Stimulated activated naive CD4-positive, alpha-beta T cell (primary cell): ENCODE data around the gene MXD4.

Experiments
- DNase-seq, 6 experiments: peaks; one replicate each; lab custom pipeline; 2025; lab: John Stamatoyannopoulos, UW

Gene MXD4

GRCh38 chr4:2261853-2262144, at the start of gene MXD4:
Gene MXD4, minus strand, starts transcription at chr4:2262109. Its CDS starts 129 bp downstream, at chr4:2261980.
- no peak for DNase-seq

DNA sequence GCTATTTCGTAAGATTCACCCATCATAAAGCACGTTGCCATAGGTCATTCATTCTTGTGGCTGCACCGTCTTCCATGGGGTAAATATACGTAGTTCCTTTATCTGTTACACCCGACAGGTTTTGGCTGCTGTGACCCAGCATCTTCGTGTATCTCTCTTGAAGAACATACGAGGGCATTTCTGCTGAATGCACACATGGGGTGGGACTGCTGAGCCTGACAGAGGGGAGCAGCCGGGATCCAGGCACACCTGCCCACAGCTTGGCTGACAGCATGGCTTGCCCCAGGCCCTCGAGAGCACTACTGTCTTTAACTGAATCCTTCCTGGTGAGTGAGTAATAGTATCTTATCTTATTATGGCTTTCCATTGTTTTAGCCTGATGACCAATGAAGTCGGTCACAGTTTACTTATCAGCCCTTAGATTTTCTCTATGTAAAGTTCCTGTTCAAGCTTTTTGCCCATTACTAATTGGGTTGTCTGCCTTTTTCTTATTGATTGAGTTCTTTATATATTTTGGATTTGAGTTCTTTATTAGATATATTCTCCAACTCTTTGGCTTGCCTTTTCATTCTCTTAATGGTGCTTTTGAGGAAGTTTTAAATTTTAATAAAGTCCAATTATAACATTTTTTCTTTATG, 45.0 kb upstream of the MXD4 start:
- no peak for DNase-seq

DNA sequence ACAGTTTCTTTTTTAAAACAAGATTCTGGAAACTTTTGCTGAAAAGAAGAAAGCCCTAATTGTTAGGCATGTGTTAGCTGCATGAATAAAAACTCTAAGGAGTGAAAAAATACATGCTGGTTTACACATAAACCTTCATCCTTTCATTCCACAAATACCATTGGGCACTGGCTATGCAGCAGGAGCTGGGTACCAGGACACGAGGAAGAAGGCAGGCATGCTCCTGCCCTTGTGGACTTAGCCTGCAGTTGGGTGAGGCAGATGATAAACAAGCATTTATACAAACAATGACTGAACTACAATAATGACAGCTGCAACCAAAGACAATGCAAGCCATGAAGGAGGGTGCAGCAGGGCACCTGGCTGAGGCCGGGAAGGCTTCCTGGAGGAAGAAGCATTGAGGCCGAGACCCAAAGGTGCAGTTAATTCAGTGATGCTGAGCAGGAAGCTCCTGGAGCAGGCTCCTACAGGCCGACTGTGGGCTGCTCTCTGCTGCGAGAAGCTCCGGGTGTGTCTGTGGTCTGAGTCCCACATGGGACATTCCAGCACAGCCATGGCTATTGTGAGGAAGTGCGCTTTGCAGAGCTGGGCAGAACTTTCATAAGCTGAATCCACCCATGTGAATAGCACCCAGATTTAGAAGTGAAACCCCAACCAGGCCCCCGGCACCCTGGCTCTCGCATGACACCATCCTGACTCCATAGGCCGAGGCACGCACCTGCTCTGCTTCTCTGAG, 44.0 kb upstream of the MXD4 start:
- no peak for DNase-seq

DNA sequence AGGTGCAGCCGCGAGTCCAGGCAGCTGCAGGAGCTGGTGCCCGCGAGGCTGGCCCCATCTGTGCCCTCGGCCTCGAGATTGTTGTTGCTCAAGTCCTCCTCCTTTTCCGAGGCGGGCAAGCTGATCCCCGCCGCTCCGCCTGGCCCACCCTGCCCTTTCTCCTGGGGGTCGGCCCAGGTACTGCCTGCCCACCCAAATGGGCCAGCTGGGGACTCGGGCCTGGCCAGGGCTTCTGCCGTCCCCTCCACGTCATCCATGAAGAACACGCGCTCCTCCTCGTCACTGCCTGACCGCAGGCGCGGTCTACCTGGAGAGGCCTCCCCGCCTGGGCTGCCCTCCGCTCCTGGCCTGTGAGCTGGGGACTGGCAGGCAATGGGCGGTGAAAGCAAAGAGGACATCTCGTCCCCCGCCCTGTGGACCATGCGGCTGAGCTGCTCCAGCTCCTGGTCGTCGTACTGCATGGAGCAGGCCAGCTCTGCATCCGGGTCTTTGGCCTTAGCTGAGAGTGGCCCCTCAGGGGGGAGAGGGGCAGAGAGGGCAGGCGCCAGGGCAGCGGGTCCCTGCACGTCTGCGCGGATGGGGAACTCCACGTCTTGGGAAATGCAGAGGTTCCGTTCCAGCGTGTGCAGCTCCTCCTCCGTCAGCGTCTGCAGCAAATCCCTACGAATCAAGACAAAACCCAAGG, 43.1 kb upstream of the MXD4 start:
- no peak for DNase-seq

DNA sequence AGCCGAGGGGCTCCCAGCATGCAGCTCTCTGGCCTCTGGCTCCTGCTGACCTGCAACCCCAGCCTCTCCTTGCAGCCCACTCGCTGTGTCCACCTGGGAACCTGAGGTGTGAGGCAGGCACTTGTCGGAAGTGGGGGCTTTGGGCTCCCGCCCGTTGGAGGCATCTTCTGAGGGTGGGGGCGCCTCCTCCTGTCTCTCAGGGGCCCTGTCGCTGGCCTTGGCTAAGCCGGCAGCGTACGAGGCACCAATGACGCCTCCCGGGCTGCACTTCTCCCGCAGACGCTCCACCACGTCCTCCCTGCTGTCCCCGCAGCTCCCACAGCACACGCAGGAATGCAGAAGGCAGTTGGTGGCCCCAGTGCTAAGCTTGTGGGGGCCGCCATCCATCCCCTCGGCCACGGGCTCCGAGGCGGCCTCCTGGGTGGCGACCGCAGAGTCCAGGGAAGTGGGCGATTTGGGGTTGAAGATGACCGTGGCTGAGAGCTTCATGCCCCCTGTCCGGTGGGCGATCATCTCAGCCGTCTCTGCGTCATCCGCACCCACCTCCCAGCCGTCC, 42.5 kb upstream of the MXD4 start:
- DNase-seq = no peak

- DNase-seq = no peak
Measured at GRCh38 chr4:2303686-2304320, 41.9 kb upstream of the MXD4 start.

GRCh38 chr4:2303121-2303685, 41.3 kb upstream of the MXD4 start:
- DNase-seq = no peak

GRCh38 chr4:2302387-2303119, 40.6 kb upstream of the MXD4 start:
- DNase-seq = no peak

GRCh38 chr4:2301806-2302205, 39.9 kb upstream of the MXD4 start:
- DNase-seq = no peak

GRCh38 chr4:2301225-2301642, 39.3 kb upstream of the MXD4 start:
- DNase-seq = no peak

- DNase-seq = no peak
Measured at GRCh38 chr4:2300431-2301224, 38.7 kb upstream of the MXD4 start.

DNA sequence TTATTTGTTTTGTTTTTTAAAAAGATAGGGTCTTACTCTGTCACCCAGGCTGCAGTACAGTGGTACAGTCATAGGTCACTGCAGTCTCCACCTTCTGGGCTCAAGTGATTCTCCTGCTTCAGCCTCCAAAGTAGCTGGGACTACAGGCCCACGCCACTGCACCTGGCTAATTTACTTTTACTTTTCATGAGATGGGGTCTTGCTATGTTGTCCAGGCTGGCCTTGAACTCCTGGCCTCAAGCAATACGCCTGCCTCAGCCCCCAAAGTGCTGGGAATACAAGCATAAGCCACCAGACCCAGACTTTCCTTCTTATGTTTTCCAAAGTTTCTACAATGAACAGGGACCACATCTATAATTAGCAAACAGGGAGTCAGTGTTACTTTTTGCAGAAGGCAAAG, 37.9 kb upstream of the MXD4 start:
- no peak for DNase-seq

DNA sequence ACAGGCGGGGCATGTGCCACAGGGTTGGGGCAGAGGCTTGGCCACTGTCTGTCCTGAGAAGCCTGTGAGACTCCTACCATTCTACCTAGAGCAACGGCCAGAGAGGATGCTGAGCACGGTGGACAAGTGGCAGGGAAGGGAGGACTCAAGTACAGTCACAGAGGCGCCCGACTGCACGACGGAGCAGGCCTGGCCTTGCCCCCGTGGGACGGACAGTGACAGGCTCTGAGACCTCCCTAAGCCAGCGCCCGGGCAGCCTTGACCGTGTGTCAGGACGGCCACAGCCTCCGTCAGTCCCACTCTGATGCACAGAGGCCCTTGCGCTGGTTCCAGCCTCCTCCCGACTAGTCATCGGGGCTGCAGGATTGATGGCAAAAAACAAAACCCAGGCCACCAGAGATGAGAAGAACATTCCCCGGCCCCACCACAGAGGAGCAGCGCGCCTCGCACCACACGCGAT, 36.7 kb upstream of the MXD4 start:
- no peak for DNase-seq

GRCh38 chr4:2297606-2298531, 36.0 kb upstream of the MXD4 start:
- peak in 2 of 6 experiments; percentile 8 to 41 for DNase-seq

- peak in 2 of 6 experiments; percentile 15 to 51 for DNase-seq
Measured at GRCh38 chr4:2296631-2297601, 35.0 kb upstream of the MXD4 start.

DNA sequence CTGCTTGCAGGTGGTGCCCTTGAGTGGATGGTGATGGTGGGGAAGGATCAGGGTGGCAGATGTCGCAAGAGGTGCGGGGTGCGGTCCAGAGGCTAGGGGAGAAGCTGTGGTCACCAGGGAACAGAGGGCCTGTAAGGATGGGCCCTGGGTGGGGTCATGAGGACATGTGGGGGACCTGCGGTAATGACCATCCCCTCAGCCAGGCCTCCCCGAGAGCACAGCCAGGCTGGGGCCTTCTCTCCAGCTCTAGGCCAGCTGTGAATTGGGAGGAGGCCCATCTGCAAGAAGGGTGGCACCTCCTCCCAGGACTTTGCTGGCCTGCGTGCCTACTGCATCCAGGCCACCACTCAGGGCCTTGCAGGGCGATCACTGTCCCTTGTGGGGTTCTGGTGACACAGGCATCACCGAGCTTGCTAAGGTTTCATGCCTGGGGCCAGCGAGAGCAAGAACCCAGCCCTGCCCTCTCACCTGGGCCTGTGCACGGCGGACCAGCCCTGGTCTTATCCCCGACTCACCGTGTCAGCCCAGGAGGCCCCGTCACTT, 34.1 kb upstream of the MXD4 start:
- DNase-seq = no peak

DNA sequence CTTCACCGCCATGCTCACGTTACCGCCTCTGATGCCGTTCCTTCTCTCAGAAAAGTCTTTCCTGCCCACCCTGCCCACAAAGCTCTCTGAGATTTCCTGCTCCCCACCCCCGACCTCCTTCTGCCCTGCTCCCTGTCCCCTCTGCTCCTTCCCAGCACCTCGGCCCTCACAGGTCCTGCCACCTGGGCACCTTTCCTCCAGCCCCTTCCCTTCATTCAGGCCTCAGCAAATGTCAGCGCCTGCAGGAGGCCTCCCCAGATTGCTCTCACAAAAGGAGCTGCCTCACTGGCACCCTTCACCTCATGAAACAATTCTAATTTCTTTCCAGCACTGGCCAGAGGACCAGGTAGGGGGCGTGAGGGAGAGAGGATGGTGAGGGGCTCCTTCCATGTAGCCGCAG, 33.6 kb upstream of the MXD4 start:
- DNase-seq = peak in 1 of 6 experiments; percentile 20

GRCh38 chr4:2292646-2293108, 30.8 kb upstream of the MXD4 start:
- DNase-seq = no peak
